ENCODE data around the gene LRG1.

GRCh38 chr19:4578552-4579248 lies 38.9 kb upstream of the LRG1 start:
- TF ChIP-seq POLR2AphosphoS5 (IDR thresholded peaks at IDR 0.05; ENCODE audit: low read depth, low read length) (no peak), REST (IDR thresholded peaks at IDR 0.05; ENCODE audit: insufficient read depth in 1 of 2, low read depth in 2 of 2, low read length in 2 of 2) (no peak), SIN3A (IDR thresholded peaks at IDR 0.05; ENCODE audit: borderline replicate concordance, insufficient read depth, low read length) (no peak), TAF1 (IDR thresholded peaks at IDR 0.05; ENCODE audit: borderline replicate concordance, insufficient read depth, low read length) (no peak)

Measured in PFSK-1 (cell line).